Measurements from ENCODE around the gene XPNPEP2.

The XPNPEP2 gene

GRCh38 chrX:129793604-129794191, 54.9 kb downstream of the XPNPEP2 start:
- DNase-seq (ENCODE audit: low read depth in 4 of 4, low spot score in 1 of 4): no peak

GRCh38 chrX:129795584-129795983, 56.8 kb downstream of the XPNPEP2 start:
- DNase-seq (ENCODE audit: low read depth in 4 of 4, low spot score in 1 of 4): no peak

DNA sequence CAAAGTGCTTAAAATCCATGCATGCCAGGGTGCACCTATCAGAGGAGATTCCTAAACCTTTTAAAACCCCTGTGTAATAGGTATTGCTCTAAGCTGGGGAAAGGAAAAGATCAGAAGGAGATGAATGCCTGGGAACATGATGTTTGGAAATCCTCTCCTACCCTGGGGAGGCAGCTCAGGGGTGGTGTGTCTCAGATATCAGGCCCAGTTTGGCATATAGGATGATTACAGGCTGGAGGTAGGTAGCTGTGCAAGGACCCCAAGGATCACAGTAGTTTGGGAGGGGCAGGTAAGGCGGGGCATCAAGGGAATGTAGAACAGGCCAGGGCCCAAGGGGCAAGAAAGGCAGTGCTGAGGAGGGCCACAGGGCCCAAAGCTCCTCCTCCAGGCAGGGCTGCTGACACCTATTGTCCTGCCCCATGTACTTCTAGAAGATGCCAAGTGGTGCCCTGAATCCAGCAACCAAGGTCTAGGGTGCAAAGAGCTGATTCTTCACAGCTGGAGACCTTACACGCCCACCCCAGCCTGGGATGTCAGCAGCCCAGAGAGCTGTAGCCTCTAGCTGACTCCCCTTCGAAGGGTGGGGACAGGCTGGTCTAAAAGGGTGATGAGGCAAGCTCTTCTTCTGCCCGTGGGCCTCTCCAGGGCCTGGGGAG, 58.6 kb downstream of the XPNPEP2 start:
- no peak for DNase-seq (ENCODE audit: low read depth in 4 of 4, low spot score in 1 of 4)

DNA sequence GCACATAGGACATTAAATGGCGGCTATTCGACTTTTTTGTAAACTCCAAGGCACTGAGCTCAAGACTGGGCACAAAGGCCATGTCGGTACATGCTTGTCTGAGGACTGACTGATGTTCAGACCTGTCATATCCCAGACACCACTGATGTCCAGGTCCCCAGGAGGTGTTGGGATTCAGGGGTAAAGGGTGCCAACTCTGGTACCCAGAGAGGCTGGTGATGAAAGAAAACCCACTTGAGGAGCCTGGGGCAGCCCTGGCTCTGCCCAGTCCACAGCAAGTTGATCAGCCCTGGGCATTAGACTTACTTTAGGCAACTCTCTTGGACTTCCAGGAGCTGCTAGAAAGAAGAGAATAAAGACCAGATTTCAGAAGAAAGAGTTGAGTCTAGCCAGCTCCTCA, 59.7 kb downstream of the XPNPEP2 start:
- DNase-seq (ENCODE audit: low read depth in 4 of 4, low spot score in 1 of 4): no peak

DNA sequence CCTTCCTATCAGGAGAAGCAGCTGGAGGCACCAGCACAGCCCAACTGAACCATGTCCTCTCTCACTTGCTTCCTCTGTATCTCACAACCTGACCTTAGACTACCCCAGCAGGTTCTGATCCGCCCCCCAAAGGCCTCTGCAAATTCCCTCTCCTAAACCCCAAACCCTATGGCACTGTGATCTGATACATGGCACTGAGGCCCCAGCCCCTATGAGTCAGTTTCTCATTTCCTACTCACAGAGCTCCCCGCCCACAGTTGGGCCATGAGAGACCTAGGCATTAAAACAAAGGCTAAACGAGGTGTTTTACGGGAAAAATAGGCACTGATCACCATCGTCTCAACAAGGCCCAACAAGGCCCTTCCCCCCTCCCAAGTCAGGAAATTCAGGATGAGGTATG, 60.1 kb downstream of the XPNPEP2 start:
- DNase-seq (ENCODE audit: low read depth in 4 of 4, low spot score in 1 of 4): peak in 1 of 4 experiments; percentile 42

GRCh38 chrX:129800186-129800585, 61.4 kb downstream of the XPNPEP2 start:
- no peak for DNase-seq (ENCODE audit: low read depth in 4 of 4, low spot score in 1 of 4)

GRCh38 chrX:129802863-129803262, 64.1 kb downstream of the XPNPEP2 start:
- no peak for DNase-seq (ENCODE audit: low read depth in 4 of 4, low spot score in 1 of 4)

GRCh38 chrX:129804806-129805205, 66.0 kb downstream of the XPNPEP2 start:
- no peak for DNase-seq (ENCODE audit: low read depth in 4 of 4, low spot score in 1 of 4)

- no peak for DNase-seq (ENCODE audit: low read depth in 4 of 4, low spot score in 1 of 4)
Measured at GRCh38 chrX:129808158-129808828, 69.5 kb downstream of the XPNPEP2 start.

- DNase-seq (ENCODE audit: low read depth in 4 of 4, low spot score in 1 of 4): no peak
Measured at GRCh38 chrX:129808829-129809796, 70.3 kb downstream of the XPNPEP2 start.

DNA sequence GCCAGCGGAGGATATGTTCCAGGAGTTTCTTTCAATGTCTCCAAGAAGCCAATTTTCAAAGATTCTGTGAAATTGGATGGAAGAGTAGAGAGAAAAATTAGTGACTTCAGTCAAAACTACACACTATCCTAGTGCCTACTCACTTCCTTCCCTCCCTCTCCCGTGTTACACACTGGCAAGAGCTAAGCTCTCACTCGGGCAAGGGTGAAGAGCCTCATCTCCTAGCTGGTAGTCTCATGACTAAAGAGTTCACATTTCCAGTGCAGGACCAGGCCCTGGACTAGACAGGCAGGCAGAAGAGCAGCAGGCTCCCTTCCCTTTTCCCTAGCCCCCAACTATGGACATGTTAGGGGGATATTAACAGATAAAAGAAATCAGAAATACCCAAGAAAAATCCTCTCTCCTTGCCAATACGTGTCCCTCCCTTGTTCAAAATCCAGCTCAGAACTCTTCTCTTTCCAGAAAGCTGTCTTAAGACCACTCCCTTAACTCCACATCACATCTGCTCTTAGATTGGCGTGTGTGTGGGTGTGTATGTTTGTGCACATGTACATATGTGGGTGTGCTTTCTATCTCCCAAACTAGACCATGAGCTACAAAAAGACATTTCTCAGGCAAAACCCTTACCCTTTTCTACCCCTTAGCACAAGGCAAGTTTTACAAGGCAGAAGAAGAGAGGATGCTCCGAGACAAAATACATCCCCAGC, 75.0 kb downstream of the XPNPEP2 start:
- no peak for DNase-seq (ENCODE audit: low read depth in 4 of 4, low spot score in 1 of 4)

- no peak for DNase-seq (ENCODE audit: low read depth in 4 of 4, low spot score in 1 of 4)
Measured at GRCh38 chrX:129818123-129818522, 79.3 kb downstream of the XPNPEP2 start.

Measured in stimulated activated CD4-positive, alpha-beta T cell treated with anti-CD3 and anti-CD28 coated beads, Interleukin-1b, Interleukin-23, amount 100 ng/mL, for 24 hours (primary cell).